Measurements from ENCODE around the gene ASXL2.
"Not testable (repeated sequence)": the region's sequence is repeated elsewhere in the genome, so short reads cannot be mapped to it uniquely, and the experiment has no call there.

The ASXL2 gene

DNA sequence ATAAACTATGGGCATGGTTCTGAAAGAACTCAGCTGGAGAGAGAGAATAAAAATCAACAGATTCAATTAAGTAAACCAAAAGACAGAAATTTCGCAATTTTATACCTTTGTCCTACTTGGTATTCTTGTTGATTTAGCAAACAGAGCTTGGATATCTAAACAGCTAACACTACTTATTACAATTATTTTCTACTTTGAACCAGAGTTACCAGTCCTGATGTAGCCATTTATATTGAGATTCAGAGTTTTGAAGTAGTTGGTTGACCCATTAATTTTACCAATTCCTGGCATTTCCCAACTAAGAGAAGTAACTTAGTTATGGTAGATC lies 48.9 kb downstream of the ASXL2 start:
- peaks cover 14% of the 10 kb centered on the region; the same call in 1 of the 2 replicates for H3K36me3 ChIP-seq (ENCODE audit: insufficient read depth, low read length)
- peaks cover 5% of the 10 kb centered on the region; the same call in 1 of the 2 replicates for H3K9me3 ChIP-seq (ENCODE audit: insufficient read depth, low read depth, low read length)
- no peak overlapping the region for H3K4me3 ChIP-seq (ENCODE audit: low read length, poor library complexity, severe bottlenecking)
- no peak overlapping the region for H3K4me2 ChIP-seq (ENCODE audit: low read depth, low read length, poor library complexity, severe bottlenecking)
- H3K79me2 ChIP-seq (ENCODE audit: insufficient read depth, low read length): peaks cover 58% of the 10 kb centered on the region; the same call in 1 of the 2 replicates
- peaks cover 15% of the 10 kb centered on the region for H4K20me1 ChIP-seq (ENCODE audit: insufficient read depth, low read length, poor library complexity, severe bottlenecking)
- no peaks in the 10 kb centered on the region for H3K27me3 ChIP-seq (ENCODE audit: insufficient read depth, low read length, poor library complexity, severe bottlenecking)
- no peak overlapping the region for H2AFZ ChIP-seq (ENCODE audit: low read length)
- peaks cover 6% of the 10 kb centered on the region for H3F3A ChIP-seq (ENCODE audit: low read depth)
- H3K9ac ChIP-seq (ENCODE audit: low read depth, low read length, poor library complexity, severe bottlenecking): no peak overlapping the region
- TF ChIP-seq, protein P1, sequence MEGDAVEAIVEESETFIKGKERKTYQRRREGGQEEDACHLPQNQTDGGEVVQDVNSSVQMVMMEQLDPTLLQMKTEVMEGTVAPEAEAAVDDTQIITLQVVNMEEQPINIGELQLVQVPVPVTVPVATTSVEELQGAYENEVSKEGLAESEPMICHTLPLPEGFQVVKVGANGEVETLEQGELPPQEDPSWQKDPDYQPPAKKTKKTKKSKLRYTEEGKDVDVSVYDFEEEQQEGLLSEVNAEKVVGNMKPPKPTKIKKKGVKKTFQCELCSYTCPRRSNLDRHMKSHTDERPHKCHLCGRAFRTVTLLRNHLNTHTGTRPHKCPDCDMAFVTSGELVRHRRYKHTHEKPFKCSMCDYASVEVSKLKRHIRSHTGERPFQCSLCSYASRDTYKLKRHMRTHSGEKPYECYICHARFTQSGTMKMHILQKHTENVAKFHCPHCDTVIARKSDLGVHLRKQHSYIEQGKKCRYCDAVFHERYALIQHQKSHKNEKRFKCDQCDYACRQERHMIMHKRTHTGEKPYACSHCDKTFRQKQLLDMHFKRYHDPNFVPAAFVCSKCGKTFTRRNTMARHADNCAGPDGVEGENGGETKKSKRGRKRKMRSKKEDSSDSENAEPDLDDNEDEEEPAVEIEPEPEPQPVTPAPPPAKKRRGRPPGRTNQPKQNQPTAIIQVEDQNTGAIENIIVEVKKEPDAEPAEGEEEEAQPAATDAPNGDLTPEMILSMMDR (conservative IDR thresholded peaks at IDR 0.05; ENCODE audit: low read length): no peak
- TF ChIP-seq EZH2phosphoT487 (IDR thresholded peaks at IDR 0.05; ENCODE audit: borderline replicate concordance): no peak
- no peaks in the 10 kb centered on the region for H3K9me2 ChIP-seq (replicated peaks; ENCODE audit: low read depth, low read length)
- H3K4me1 ChIP-seq (ENCODE audit: insufficient read depth, low read length, poor library complexity, severe bottlenecking): peaks cover 10% of the 10 kb centered on the region

DNA sequence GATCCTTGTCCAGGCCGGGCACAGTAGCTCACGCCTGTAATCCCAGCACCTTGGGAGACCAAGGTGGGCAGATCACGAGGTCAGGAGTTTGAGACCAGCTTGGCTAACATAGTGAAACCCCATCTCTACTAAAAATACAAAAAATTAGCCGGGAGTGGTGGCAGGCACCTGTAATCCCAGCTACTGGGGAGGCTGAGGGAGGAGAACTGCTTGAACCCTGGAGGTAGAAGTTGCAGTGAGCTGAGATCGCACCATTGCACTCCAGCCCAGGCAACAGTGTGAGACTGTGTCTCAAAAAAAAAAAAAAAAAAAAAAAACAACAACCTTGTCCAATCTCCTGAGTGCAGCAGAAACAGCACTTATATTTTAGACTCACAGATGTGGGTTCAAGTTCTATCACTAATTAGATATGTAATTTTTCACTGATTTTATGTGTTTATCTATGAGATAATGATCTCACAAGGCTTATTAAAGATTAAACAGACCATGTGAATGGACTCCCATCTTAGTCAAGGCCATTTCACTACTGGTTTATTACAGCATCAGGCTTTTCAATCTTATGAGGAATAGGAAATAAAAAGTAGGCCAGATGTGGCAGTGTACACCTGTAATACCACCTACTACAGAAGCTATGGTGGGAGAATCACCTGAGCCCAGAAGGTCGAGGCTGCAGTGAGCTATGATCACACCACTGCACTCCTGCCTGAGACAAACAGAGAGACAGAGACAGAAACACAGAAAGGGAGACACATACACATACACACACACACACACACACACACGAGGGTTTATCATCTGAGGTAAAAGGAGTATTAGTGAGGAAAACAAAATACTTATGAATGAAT lies 49.5 kb downstream of the ASXL2 start:
- H3F3A ChIP-seq (ENCODE audit: low read depth); H3K27me3 ChIP-seq (ENCODE audit: insufficient read depth, low read length, poor library complexity, severe bottlenecking); H3K4me3 ChIP-seq (ENCODE audit: low read length, poor library complexity, severe bottlenecking); H2AFZ ChIP-seq (ENCODE audit: low read length); H3K4me2 ChIP-seq (ENCODE audit: low read depth, low read length, poor library complexity, severe bottlenecking); H3K9me2 ChIP-seq (replicated peaks; ENCODE audit: low read depth, low read length); H3K9me3 ChIP-seq (ENCODE audit: insufficient read depth, low read depth, low read length); H3K9ac ChIP-seq (ENCODE audit: low read depth, low read length, poor library complexity, severe bottlenecking): not testable (repeated sequence)
- H3K4me1 ChIP-seq (ENCODE audit: insufficient read depth, low read length, poor library complexity, severe bottlenecking): peaks cover 10% of the 10 kb centered on the region
- H4K20me1 ChIP-seq (ENCODE audit: insufficient read depth, low read length, poor library complexity, severe bottlenecking): peaks cover 15% of the 10 kb centered on the region
- peaks cover 12% of the 10 kb centered on the region; the same call in 1 of the 2 replicates for H3K36me3 ChIP-seq (ENCODE audit: insufficient read depth, low read length)
- H3K79me2 ChIP-seq (ENCODE audit: insufficient read depth, low read length): peaks cover 58% of the 10 kb centered on the region; the same call in 1 of the 2 replicates

DNA sequence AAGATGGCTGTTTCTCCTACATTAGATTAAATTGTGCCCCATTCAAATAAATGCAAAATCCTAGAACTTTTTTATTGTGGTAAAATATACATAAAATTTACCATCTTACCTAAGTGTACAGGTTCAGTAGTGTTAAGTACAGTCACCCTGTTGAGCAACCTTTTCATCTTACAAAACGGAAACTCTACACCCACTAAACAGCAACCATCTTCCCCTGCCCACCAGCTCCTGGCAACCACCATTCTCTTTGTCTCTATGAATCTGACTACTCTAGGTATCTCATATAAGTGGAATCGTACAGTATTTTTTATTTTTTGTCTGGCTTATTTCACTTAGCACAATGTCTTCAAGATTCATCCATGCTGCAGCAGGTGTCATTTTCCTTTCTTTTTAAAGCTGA lies 53.0 kb downstream of the ASXL2 start:
- no peak for TF ChIP-seq EZH2phosphoT487 (IDR thresholded peaks at IDR 0.05; ENCODE audit: borderline replicate concordance)
- TF ChIP-seq, protein P1 (conservative IDR thresholded peaks at IDR 0.05; ENCODE audit: low read length): no peak
- Histone ChIP-seq H3K9me2 (replicated peaks; ENCODE audit: low read depth, low read length) (no peaks in the 10 kb centered on the region), H3K4me1 (ENCODE audit: insufficient read depth, low read length, poor library complexity, severe bottlenecking) (no peaks in the 10 kb centered on the region), H2AFZ (ENCODE audit: low read length) (no peak overlapping the region), H3K36me3 (ENCODE audit: insufficient read depth, low read length) (peaks cover 2% of the 10 kb centered on the region; the same call in 1 of the 2 replicates), H3K9ac (ENCODE audit: low read depth, low read length, poor library complexity, severe bottlenecking) (no peak overlapping the region), H3K27me3 (ENCODE audit: insufficient read depth, low read length, poor library complexity, severe bottlenecking) (no peaks in the 10 kb centered on the region), H3K79me2 (ENCODE audit: insufficient read depth, low read length) (peaks cover 41% of the 10 kb centered on the region; the same call in 1 of the 2 replicates), H3F3A (ENCODE audit: low read depth) (no peaks in the 10 kb centered on the region), H4K20me1 (ENCODE audit: insufficient read depth, low read length, poor library complexity, severe bottlenecking) (peaks cover 6% of the 10 kb centered on the region), H3K4me3 (ENCODE audit: low read length, poor library complexity, severe bottlenecking) (no peak overlapping the region), H3K9me3 (ENCODE audit: insufficient read depth, low read depth, low read length) (no peaks in the 10 kb centered on the region), H3K4me2 (ENCODE audit: low read depth, low read length, poor library complexity, severe bottlenecking) (no peak overlapping the region)
